Activated CD8-positive, alpha-beta memory T cell treated with anti-CD3 and anti-CD28 coated beads for 24 hours (primary cell): ENCODE data around the gene PSMG3.
"Not testable (repeated sequence)": the region's sequence is repeated elsewhere in the genome, so short reads cannot be mapped to it uniquely, and the experiment has no call there.

Experiments used
- DNase-seq: peaks from one replicate; pipeline ENCODE4 v3.0.0-alpha.2; 2020

Gene PSMG3

GRCh38 chr7:1531263-1531978 is 38.4 kb downstream of the PSMG3 start:
- DNase-seq, result peak; percentile 73

GRCh38 chr7:1530946-1531262 is 38.9 kb downstream of the PSMG3 start:
- no peak for DNase-seq

GRCh38 chr7:1529383-1530116 is 40.3 kb downstream of the PSMG3 start:
- peak; percentile 55 for DNase-seq

GRCh38 chr7:1526271-1526754 is 43.5 kb downstream of the PSMG3 start:
- DNase-seq, result no peak

GRCh38 chr7:1525409-1525808 is 44.4 kb downstream of the PSMG3 start:
- no peak for DNase-seq

- DNase-seq, result no peak
Measured at GRCh38 chr7:1523844-1524243, 46.0 kb downstream of the PSMG3 start.

GRCh38 chr7:1523208-1523607 is 46.6 kb downstream of the PSMG3 start:
- no peak for DNase-seq

GRCh38 chr7:1521456-1521855 is 48.4 kb downstream of the PSMG3 start:
- DNase-seq, result no peak

GRCh38 chr7:1520539-1521234 is 49.1 kb downstream of the PSMG3 start:
- DNase-seq, result no peak

- DNase-seq, result not testable (repeated sequence)
Measured at GRCh38 chr7:1519322-1519922, 50.4 kb downstream of the PSMG3 start.
